ENCODE data around the gene SNX12. TPM values are rescaled to one million over a fixed set of nuclear protein-coding genes. Genes with fewer than 3 reads are reported as not detected.
A peak's percentile ranks its signal among the peaks of the same experiment; 100 is the strongest.

SNX12 gene
- total and polyA plus RNA-seq, 2 of the 4 experiments (the other 2 are of a cell fraction): 59.9 to 63.0 TPM

DNA sequence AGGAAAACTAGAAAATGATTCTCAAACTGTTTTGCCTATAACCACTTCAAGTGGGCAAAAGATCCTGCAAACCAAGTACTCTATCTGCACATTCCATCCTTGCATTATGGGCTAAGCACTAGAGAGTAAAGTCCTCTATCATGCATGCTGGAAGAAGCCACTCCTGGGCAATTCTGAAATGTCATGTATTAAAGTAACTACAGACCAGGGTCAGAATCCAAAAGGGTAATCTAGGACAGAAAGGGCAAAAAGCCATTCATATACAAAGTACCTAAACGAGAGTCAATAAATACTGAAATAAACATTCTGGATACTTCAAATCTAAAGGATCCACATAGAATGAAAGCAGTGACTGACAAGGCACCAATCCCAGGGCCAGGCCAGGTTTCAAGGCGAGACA is 1.0 kb downstream of the SNX12 start:
- WGBS, 2 experiments (ENCODE audit: extremely low coverage in 2 of 2, insufficient read length in 1 of 2): no CpG with 5 or more reads among the region's 2 CpGs

More for the DNA sequence above, 1.0 kb downstream of the SNX12 start:
- CTCF ChIA-PET: interaction anchor here (0.6 kb wide), 1 partner anchor 36 kb away, joined by 3 read pairs; no protein-coding TSS in a partner anchor
- Histone ChIP-seq H3K14ac (replicated peaks; ENCODE audit: low read depth, low read length) (peak overlapping the region; percentile 86), H3K4me1 (ENCODE audit: control insufficient read depth, insufficient read depth, low read length) (no peaks in the 10 kb centered on the region), H2BK120ac (ENCODE audit: low read depth, low read length) (no peak overlapping the region), H4K5ac (ENCODE audit: low read depth, low read length) (no peak overlapping the region), H3K79me1 (ENCODE audit: low read depth in 1 of 2, low read length in 2 of 2) (no peaks in the 10 kb centered on the region), H3K56ac (ENCODE audit: extremely low read depth, insufficient read depth, low read length) (peak overlapping the region; percentile 63; the same call in 1 of the 2 replicates), H4K20me1 (ENCODE audit: insufficient read depth, low read length) (no peaks in the 10 kb centered on the region), H3K27me3 (ENCODE audit: control insufficient read depth, insufficient read depth, low read length) (no peaks in the 10 kb centered on the region), H3K4ac (ENCODE audit: low read depth, low read length) (peak overlapping the region; percentile 52), H3K18ac (ENCODE audit: low read depth, low read length) (no peak overlapping the region), H2BK5ac (ENCODE audit: low read depth, low read length, poor library complexity, severe bottlenecking) (peak overlapping the region; percentile 86), H3K27ac (ENCODE audit: insufficient read depth, low read length) (peak overlapping the region; percentile 91), H2BK15ac (ENCODE audit: low read depth, low read length) (no peak overlapping the region), H3K9me3 (ENCODE audit: control insufficient read depth, insufficient read depth, low read length) (no peaks in the 10 kb centered on the region), H2BK20ac (ENCODE audit: low read depth, low read length) (no peak overlapping the region), H3K9ac (ENCODE audit: low read depth, low read length) (peak overlapping the region; percentile 75), H4K8ac (ENCODE audit: low read depth in 2 of 2, low read length in 2 of 2) (peak overlapping the region; percentile 88 to 89; a peak in 2 of 4 replicates), H4K91ac (ENCODE audit: insufficient read depth, low read depth, low read length) (peak overlapping the region; percentile 53; the same call in 1 of the 2 replicates), H2AFZ (replicated peaks; ENCODE audit: low read length, poor library complexity) (no peak overlapping the region), H3K4me3 (ENCODE audit: insufficient read depth, low read depth, low read length) (peak overlapping the region; percentile 85), H3K9me1 (ENCODE audit: insufficient read depth, low read length) (no peaks in the 10 kb centered on the region), H3K4me2 (ENCODE audit: low read depth, low read length) (peak overlapping the region; percentile 66), H3K23ac (ENCODE audit: low read depth, low read length) (peak overlapping the region; percentile 88), H2AK5ac (ENCODE audit: low read depth, low read length) (peak overlapping the region; percentile 10; the same call in 1 of the 2 replicates), H2AK9ac (replicated peaks; ENCODE audit: low read depth, low read length, poor library complexity) (peak overlapping the region; percentile 66), H3K36me3 (ENCODE audit: control insufficient read depth, insufficient read depth, low read length) (peaks cover 2% of the 10 kb centered on the region; the same call in 1 of the 2 replicates)
- DNase-seq: no peak
- BruUV-seq (replicated peaks): no TSS peak
- in situ Hi-C loops (cut with MboI; ENCODE audit: low sequenced_read_pairs) (no loop called here), intact Hi-C loops (cut with micrococcal nuclease) (loop anchor here (5.0 kb wide), 1 partner anchor 60 kb away; no protein-coding TSS in a partner anchor), dilution Hi-C loops (cut with HindIII; ENCODE audit: low sequenced_read_pairs, unreplicated experiment) (no loop called here)
- POLR2A ChIA-PET (ENCODE audit: unreplicated experiment): no interaction called here
- ATAC-seq (ENCODE audit: low read depth): no peak
- TF ChIP-seq BHLHE40 (IDR thresholded peaks at IDR 0.05; ENCODE audit: low read depth, low read length) (no peak), SMC3 (IDR thresholded peaks at IDR 0.05; ENCODE audit: low read depth, low read length) (no peak), MAFK (IDR thresholded peaks at IDR 0.05; ENCODE audit: low read depth, low read length) (no peak), CTCF (conservative IDR thresholded peaks at IDR 0.05; ENCODE audit: low read depth, low read length) (no peak), ELK1 (IDR thresholded peaks at IDR 0.05; ENCODE audit: borderline replicate concordance, low read depth, low read length) (no peak), USF2 (IDR thresholded peaks at IDR 0.05; ENCODE audit: low read depth, low read length) (no peak)
